ENCODE measurements around the gene YJEFN3. TPM values are rescaled to one million over a fixed set of nuclear protein-coding genes. Genes with fewer than 3 reads are reported as not detected.
A peak's percentile ranks its signal among the peaks of the same experiment; 100 is the strongest.

YJEFN3 gene
- total RNA-seq, 1 experiment from 2014 or later: 7.9 TPM

GRCh38 chr19:19537075-19538048 lies 8.7 kb downstream of the YJEFN3 start:
- H3K27ac ChIP-seq (ENCODE audit: low read length): no peak overlapping the region
- H3K27me3 ChIP-seq (ENCODE audit: low read length): no peaks in the 10 kb centered on the region
- H3K9me2 ChIP-seq (replicated peaks; ENCODE audit: insufficient read depth, low read length): no peaks in the 10 kb centered on the region
- H2AFZ ChIP-seq (ENCODE audit: low read length): no peak overlapping the region
- no peak for DNase-seq
- no peaks in the 10 kb centered on the region for H3K79me2 ChIP-seq (ENCODE audit: low read length)
- no peaks in the 10 kb centered on the region for H3K9me3 ChIP-seq (ENCODE audit: low read length)
- no peak overlapping the region for H3K4me2 ChIP-seq (ENCODE audit: low read depth, low read length, poor library complexity, severe bottlenecking)
- no peaks in the 10 kb centered on the region for H4K20me1 ChIP-seq (ENCODE audit: insufficient read depth, low read depth, low read length)
- H3K4me3 ChIP-seq (ENCODE audit: low read length): no peak overlapping the region
- no peak overlapping the region for H3K9ac ChIP-seq (ENCODE audit: low read length)
- H3K4me1 ChIP-seq (ENCODE audit: low read length): no peaks in the 10 kb centered on the region
- H3K36me3 ChIP-seq (ENCODE audit: insufficient read depth, low read length): peaks cover 8% of the 10 kb centered on the region; the same call in 1 of the 2 replicates

GRCh38 chr19:19538061-19538784 lies 9.5 kb downstream of the YJEFN3 start, which contains the start of gene CILP2:
TSS of gene CILP2 (plus strand) at chr19:19538265. CDS start at chr19:19538350, 85 bp downstream.
- Histone ChIP-seq H3K79me2 (ENCODE audit: low read length) (no peaks in the 10 kb centered on the region), H3K9ac (ENCODE audit: low read length) (no peak within 1 kb of the TSS), H4K20me1 (ENCODE audit: insufficient read depth, low read depth, low read length) (no peaks in the 10 kb centered on the region), H3K4me2 (ENCODE audit: low read depth, low read length, poor library complexity, severe bottlenecking) (peak within 1 kb of the TSS; percentile 23), H3K27ac (ENCODE audit: low read length) (no peak within 1 kb of the TSS), H3K36me3 (ENCODE audit: insufficient read depth, low read length) (0 out of 2 replicates have a peak, but pooled peaks cover 3% of the 10 kb centered on the region), H3K4me3 (ENCODE audit: low read length) (no peak within 1 kb of the TSS), H3K9me3 (ENCODE audit: low read length) (no peaks in the 10 kb centered on the region), H3K4me1 (ENCODE audit: low read length) (no peaks in the 10 kb centered on the region), H3K27me3 (ENCODE audit: low read length) (no peaks in the 10 kb centered on the region), H2AFZ (ENCODE audit: low read length) (no peak within 1 kb of the TSS), H3K9me2 (replicated peaks; ENCODE audit: insufficient read depth, low read length) (no peaks in the 10 kb centered on the region)
- DNase-seq: peak; percentile 73

- no peaks in the 10 kb centered on the region for H3K79me2 ChIP-seq (ENCODE audit: low read length)
- no peaks in the 10 kb centered on the region for H3K4me1 ChIP-seq (ENCODE audit: low read length)
- no peak for DNase-seq
- H3K9me2 ChIP-seq (replicated peaks; ENCODE audit: insufficient read depth, low read length): no peaks in the 10 kb centered on the region
- H3K36me3 ChIP-seq (ENCODE audit: insufficient read depth, low read length): 0 out of 2 replicates have a peak, but pooled peaks cover 3% of the 10 kb centered on the region
- no peak overlapping the region for H3K4me2 ChIP-seq (ENCODE audit: low read depth, low read length, poor library complexity, severe bottlenecking)
- H3K9me3 ChIP-seq (ENCODE audit: low read length): no peaks in the 10 kb centered on the region
- no peaks in the 10 kb centered on the region for H3K27me3 ChIP-seq (ENCODE audit: low read length)
- H3K9ac ChIP-seq (ENCODE audit: low read length): no peak overlapping the region
- H3K4me3 ChIP-seq (ENCODE audit: low read length): no peak overlapping the region
- no peaks in the 10 kb centered on the region for H4K20me1 ChIP-seq (ENCODE audit: insufficient read depth, low read depth, low read length)
- H3K27ac ChIP-seq (ENCODE audit: low read length): no peak overlapping the region
- no peak overlapping the region for H2AFZ ChIP-seq (ENCODE audit: low read length)
Measured at GRCh38 chr19:19538785-19539166, 10.1 kb downstream of the YJEFN3 start.

GRCh38 chr19:19539698-19540063 lies 11.0 kb downstream of the YJEFN3 start:
- Histone ChIP-seq H4K20me1 (ENCODE audit: insufficient read depth, low read depth, low read length) (no peaks in the 10 kb centered on the region), H3K79me2 (ENCODE audit: low read length) (no peaks in the 10 kb centered on the region), H3K27ac (ENCODE audit: low read length) (no peak overlapping the region), H3K36me3 (ENCODE audit: insufficient read depth, low read length) (no peaks in the 10 kb centered on the region), H3K9ac (ENCODE audit: low read length) (no peak overlapping the region), H3K4me1 (ENCODE audit: low read length) (no peaks in the 10 kb centered on the region), H3K9me3 (ENCODE audit: low read length) (no peaks in the 10 kb centered on the region), H2AFZ (ENCODE audit: low read length) (no peak overlapping the region), H3K27me3 (ENCODE audit: low read length) (no peaks in the 10 kb centered on the region), H3K4me3 (ENCODE audit: low read length) (no peak overlapping the region), H3K4me2 (ENCODE audit: low read depth, low read length, poor library complexity, severe bottlenecking) (no peak overlapping the region), H3K9me2 (replicated peaks; ENCODE audit: insufficient read depth, low read length) (no peaks in the 10 kb centered on the region)
- DNase-seq: no peak

- H4K20me1 ChIP-seq (ENCODE audit: insufficient read depth, low read depth, low read length): no peaks in the 10 kb centered on the region
- no peak overlapping the region for H3K9ac ChIP-seq (ENCODE audit: low read length)
- DNase-seq: no peak
- no peaks in the 10 kb centered on the region for H3K4me1 ChIP-seq (ENCODE audit: low read length)
- no peak overlapping the region for H3K4me2 ChIP-seq (ENCODE audit: low read depth, low read length, poor library complexity, severe bottlenecking)
- no peaks in the 10 kb centered on the region for H3K36me3 ChIP-seq (ENCODE audit: insufficient read depth, low read length)
- H3K9me3 ChIP-seq (ENCODE audit: low read length): no peaks in the 10 kb centered on the region
- no peaks in the 10 kb centered on the region for H3K27me3 ChIP-seq (ENCODE audit: low read length)
- H3K79me2 ChIP-seq (ENCODE audit: low read length): no peaks in the 10 kb centered on the region
- no peak overlapping the region for H2AFZ ChIP-seq (ENCODE audit: low read length)
- H3K27ac ChIP-seq (ENCODE audit: low read length): no peak overlapping the region
- H3K9me2 ChIP-seq (replicated peaks; ENCODE audit: insufficient read depth, low read length): no peaks in the 10 kb centered on the region
- H3K4me3 ChIP-seq (ENCODE audit: low read length): no peak overlapping the region
Measured at GRCh38 chr19:19540064-19540714, 11.5 kb downstream of the YJEFN3 start.

- Histone ChIP-seq H2AFZ (ENCODE audit: low read length) (no peak overlapping the region), H3K79me2 (ENCODE audit: low read length) (no peaks in the 10 kb centered on the region), H3K4me3 (ENCODE audit: low read length) (no peak overlapping the region), H4K20me1 (ENCODE audit: insufficient read depth, low read depth, low read length) (no peaks in the 10 kb centered on the region), H3K9me2 (replicated peaks; ENCODE audit: insufficient read depth, low read length) (no peaks in the 10 kb centered on the region), H3K27ac (ENCODE audit: low read length) (no peak overlapping the region), H3K4me2 (ENCODE audit: low read depth, low read length, poor library complexity, severe bottlenecking) (no peak overlapping the region), H3K27me3 (ENCODE audit: low read length) (no peaks in the 10 kb centered on the region), H3K36me3 (ENCODE audit: insufficient read depth, low read length) (no peaks in the 10 kb centered on the region), H3K9ac (ENCODE audit: low read length) (no peak overlapping the region), H3K4me1 (ENCODE audit: low read length) (no peaks in the 10 kb centered on the region), H3K9me3 (ENCODE audit: low read length) (no peaks in the 10 kb centered on the region)
- peak; percentile 91 for DNase-seq
Measured at GRCh38 chr19:19540715-19541515, 12.2 kb downstream of the YJEFN3 start.

- H3K4me1 ChIP-seq (ENCODE audit: low read length): no peaks in the 10 kb centered on the region
- no peaks in the 10 kb centered on the region for H3K79me2 ChIP-seq (ENCODE audit: low read length)
- no peak overlapping the region for H3K4me2 ChIP-seq (ENCODE audit: low read depth, low read length, poor library complexity, severe bottlenecking)
- no peak overlapping the region for H2AFZ ChIP-seq (ENCODE audit: low read length)
- H3K27me3 ChIP-seq (ENCODE audit: low read length): no peaks in the 10 kb centered on the region
- H4K20me1 ChIP-seq (ENCODE audit: insufficient read depth, low read depth, low read length): no peaks in the 10 kb centered on the region
- H3K36me3 ChIP-seq (ENCODE audit: insufficient read depth, low read length): no peaks in the 10 kb centered on the region
- H3K9ac ChIP-seq (ENCODE audit: low read length): no peak overlapping the region
- DNase-seq: no peak
- H3K27ac ChIP-seq (ENCODE audit: low read length): no peak overlapping the region
- H3K4me3 ChIP-seq (ENCODE audit: low read length): no peak overlapping the region
- H3K9me3 ChIP-seq (ENCODE audit: low read length): no peaks in the 10 kb centered on the region
- no peaks in the 10 kb centered on the region for H3K9me2 ChIP-seq (replicated peaks; ENCODE audit: insufficient read depth, low read length)
Measured at GRCh38 chr19:19541616-19542015, 12.9 kb downstream of the YJEFN3 start.
